ENCODE data around the gene GSTM4. TPM values are rescaled to one million over a fixed set of nuclear protein-coding genes. Genes with fewer than 3 reads are reported as not detected.

The GSTM4 gene
- total RNA-seq, 4 donors from 2014 or later = 30.8 to 68.8 (median 43.7) TPM

- intact Hi-C loops (cut with DNase I) = no loop called here
- Histone ChIP-seq H3K27ac (peak overlapping the region in 1 of 3 donors; percentile 74), H3K9me3 (no peaks in the 10 kb centered on the region), H3K4me1 (peaks cover 9 to 20% of the 10 kb centered on the region in 2 donors), H3K36me3 (peaks cover 0 to under 1% of the 10 kb centered on the region in 2 donors), H3K27me3 (no peaks in the 10 kb centered on the region), H3K4me3 (replicated peaks in 1 of 3) (peak overlapping the region in 1 of 3 donors; percentile 70)
- 40 to 67% methylated on average over 8 to 9 of the region's 13 CpGs for WGBS, 2 donors
- TF ChIP-seq POLR2A (IDR thresholded peaks at IDR 0.05) (no peak), CTCF (IDR thresholded peaks at IDR 0.05) (no peak)
- no peak for DNase-seq
These were observed 34.3 kb upstream of the GSTM4 start for GRCh38 chr1:109621379-109622136.

- intact Hi-C loops (cut with DNase I) = no loop called here
These were observed 33.6 kb upstream of the GSTM4 start for GRCh38 chr1:109622137-109622892.

GRCh38 chr1:109622895-109623294 lies 33.0 kb upstream of the GSTM4 start:
- TF ChIP-seq POLR2A (IDR thresholded peaks at IDR 0.05) (no peak), CTCF (IDR thresholded peaks at IDR 0.05) (no peak)
- Histone ChIP-seq H3K9me3 (no peaks in the 10 kb centered on the region), H3K4me1 (peaks cover 9 to 20% of the 10 kb centered on the region in 2 donors), H3K36me3 (peaks cover 13 to 14% of the 10 kb centered on the region in 2 donors), H3K27ac (no peak overlapping the region), H3K27me3 (no peaks in the 10 kb centered on the region), H3K4me3 (replicated peaks in 1 of 3) (no peak overlapping the region)
- WGBS, 2 donors = 89 to 91% methylated on average over 3 of the region's 3 CpGs
- intact Hi-C loops (cut with DNase I) = no loop called here
- no peak for DNase-seq

More at GRCh38 chr1:109622137-109622892, 33.6 kb upstream of the GSTM4 start:
- WGBS, 2 donors = 90 to 93% methylated on average over 8 to 11 of the region's 11 CpGs
- TF ChIP-seq POLR2A (IDR thresholded peaks at IDR 0.05) (no peak), CTCF (IDR thresholded peaks at IDR 0.05) (no peak)
- Histone ChIP-seq H3K4me1 (peaks cover 9 to 20% of the 10 kb centered on the region in 2 donors), H3K9me3 (no peaks in the 10 kb centered on the region), H3K4me3 (replicated peaks in 1 of 3) (no peak overlapping the region), H3K27me3 (no peaks in the 10 kb centered on the region), H3K36me3 (peaks cover 7 to 8% of the 10 kb centered on the region in 2 donors), H3K27ac (no peak overlapping the region)
- no peak for DNase-seq

- no peak overlapping the region for H3K4me3 ChIP-seq (replicated peaks in 1 of 3)
- intact Hi-C loops (cut with DNase I) = no loop called here
- no peaks in the 10 kb centered on the region for H3K9me3 ChIP-seq
- peaks cover 9 to 20% of the 10 kb centered on the region in 2 donors for H3K4me1 ChIP-seq
- no peak for DNase-seq
- no peaks in the 10 kb centered on the region for H3K27me3 ChIP-seq
- no peak for TF ChIP-seq POLR2A (IDR thresholded peaks at IDR 0.05)
- TF ChIP-seq CTCF (IDR thresholded peaks at IDR 0.05) = no peak
- WGBS, 2 donors = 78 to 86% methylated on average over 7 to 11 of the region's 11 CpGs
- no peak overlapping the region for H3K27ac ChIP-seq
- peaks cover 21 to 22% of the 10 kb centered on the region in 2 donors for H3K36me3 ChIP-seq
These were observed 32.2 kb upstream of the GSTM4 start for GRCh38 chr1:109623601-109624161.

Measured in thyroid gland (tissue), 4 donors.